ENCODE results near the gene ROBO1.
"Not testable (repeated sequence)": the region's sequence is repeated elsewhere in the genome, so short reads cannot be mapped to it uniquely, and the experiment has no call there.

The ROBO1 gene

GRCh38 chr3:78721771-78722543, 1045.8 kb downstream of the ROBO1 start:
- no peak for DNase-seq

GRCh38 chr3:78718707-78719106, 1049.1 kb downstream of the ROBO1 start:
- no peak for DNase-seq

- DNase-seq = no peak
Measured at GRCh38 chr3:78717041-78717440, 1050.8 kb downstream of the ROBO1 start.

- DNase-seq = no peak
Measured at GRCh38 chr3:78712941-78713340, 1054.9 kb downstream of the ROBO1 start.

- DNase-seq = no peak
Measured at GRCh38 chr3:78712270-78712669, 1055.5 kb downstream of the ROBO1 start.

GRCh38 chr3:78708565-78709073, 1059.2 kb downstream of the ROBO1 start:
- DNase-seq = no peak

- no peak for DNase-seq
Measured at GRCh38 chr3:78707609-78708008, 1060.2 kb downstream of the ROBO1 start.

GRCh38 chr3:78706906-78707523, 1060.8 kb downstream of the ROBO1 start:
- DNase-seq = no peak

- no peak for DNase-seq
Measured at GRCh38 chr3:78703944-78704343, 1063.9 kb downstream of the ROBO1 start.

GRCh38 chr3:78701537-78701936, 1066.3 kb downstream of the ROBO1 start:
- DNase-seq = no peak

GRCh38 chr3:78698431-78698830, 1069.4 kb downstream of the ROBO1 start:
- DNase-seq = no peak

- DNase-seq = no peak
Measured at GRCh38 chr3:78697426-78697825, 1070.4 kb downstream of the ROBO1 start.

GRCh38 chr3:78690766-78691165, 1077.0 kb downstream of the ROBO1 start:
- no peak for DNase-seq

GRCh38 chr3:78689378-78689777, 1078.4 kb downstream of the ROBO1 start:
- DNase-seq = no peak

GRCh38 chr3:78687520-78687919, 1080.3 kb downstream of the ROBO1 start:
- no peak for DNase-seq

GRCh38 chr3:78683284-78683683, 1084.5 kb downstream of the ROBO1 start:
- no peak for DNase-seq

- DNase-seq = not testable (repeated sequence)
Measured at GRCh38 chr3:78675119-78675805, 1092.5 kb downstream of the ROBO1 start.

- no peak for DNase-seq
Measured at GRCh38 chr3:78670746-78671145, 1097.1 kb downstream of the ROBO1 start.

GRCh38 chr3:78670094-78670493, 1097.7 kb downstream of the ROBO1 start:
- DNase-seq = no peak

- DNase-seq = no peak
Measured at GRCh38 chr3:78668302-78668701, 1099.5 kb downstream of the ROBO1 start.

- no peak for DNase-seq
Measured at GRCh38 chr3:78666470-78666800, 1101.4 kb downstream of the ROBO1 start.

GRCh38 chr3:78665776-78666469, 1101.9 kb downstream of the ROBO1 start:
- DNase-seq = no peak

GRCh38 chr3:78665101-78665500, 1102.7 kb downstream of the ROBO1 start:
- DNase-seq = no peak
